GM18507 (cell line): Measurements from ENCODE around the gene ZNF646.
A peak's percentile ranks its signal among the peaks of the same experiment; 100 is the strongest.
"Not testable (repeated sequence)": the region's sequence is repeated elsewhere in the genome, so short reads cannot be mapped to it uniquely, and the experiment has no call there.

Experiments used
- DNase-seq: peaks from one replicate; pipeline ENCODE4 v3.0.0; 2011; ENCODE audit warnings: low read depth; ENCODE audit not compliant: insufficient read length; ENCODE audit errors: extremely low spot score
- FAIRE-seq: peaks from 2 replicates; lab custom pipeline; 2011; peaks lifted over from hg19 to GRCh38; lab: Jason Lieb, UNC

ZNF646 gene

DNA sequence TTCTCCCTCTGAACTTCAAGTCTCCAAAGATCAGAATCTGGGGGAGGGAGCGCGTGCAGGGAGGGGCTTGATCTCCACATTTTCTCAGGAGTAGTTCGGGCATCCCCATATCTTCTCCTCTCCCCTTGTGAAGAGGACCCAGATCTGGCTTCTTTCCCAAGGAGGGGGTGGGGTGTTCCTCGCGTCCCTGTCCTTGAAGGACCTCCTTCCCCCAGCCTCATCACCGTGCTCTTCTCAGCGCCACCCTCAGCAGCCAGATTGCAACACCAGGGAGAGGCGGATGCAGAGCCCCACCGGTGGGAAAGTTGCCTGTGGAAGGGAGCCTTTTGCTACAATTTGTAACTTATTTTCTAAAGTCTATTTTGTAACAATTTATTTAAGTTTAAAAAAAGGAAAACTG lies 8.9 kb downstream of the ZNF646 start:
- FAIRE-seq (no peak), DNase-seq (no peak)

DNA sequence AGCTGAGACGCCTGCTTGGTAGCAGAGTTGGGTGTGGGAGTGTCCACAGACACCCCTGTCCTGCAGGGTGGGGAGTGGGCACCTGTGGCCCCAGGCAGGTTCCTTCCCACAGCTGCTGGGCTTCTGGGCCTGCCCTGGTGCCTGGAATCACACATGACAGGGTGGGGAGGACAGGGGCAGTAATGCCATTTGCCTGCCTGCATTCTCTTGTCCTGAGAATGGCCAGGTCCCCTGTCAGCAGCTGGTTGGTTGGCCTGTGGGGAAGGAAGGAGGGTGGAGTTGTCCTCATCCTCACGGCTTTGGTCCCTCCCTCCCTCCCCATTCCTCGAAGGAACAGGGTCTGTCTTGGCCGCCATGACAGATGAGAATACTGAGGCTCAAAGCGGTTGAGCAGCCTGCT lies 9.3 kb downstream of the ZNF646 start:
- DNase-seq (no peak), FAIRE-seq (no peak)

DNA sequence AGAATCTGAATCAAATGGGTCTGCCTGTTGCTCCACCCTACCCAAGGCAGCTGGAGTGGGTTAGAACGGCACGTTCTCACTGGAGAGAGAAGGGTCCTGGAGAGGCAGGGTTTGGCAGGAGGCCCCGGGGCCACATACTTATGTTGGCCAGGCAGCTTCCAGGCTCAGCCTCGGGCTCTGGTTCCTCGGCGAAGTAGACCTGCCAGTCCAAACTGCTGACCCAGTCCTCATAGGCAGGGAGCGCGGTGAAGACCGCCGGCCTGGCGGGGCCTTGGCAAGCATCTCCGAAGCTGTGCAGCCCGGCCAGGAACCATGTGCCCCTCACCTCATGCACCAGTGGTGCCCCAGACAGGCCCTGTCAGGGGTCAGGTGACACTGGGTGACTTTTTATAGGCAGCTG lies 9.8 kb downstream of the ZNF646 start:
- FAIRE-seq, result no peak

DNA sequence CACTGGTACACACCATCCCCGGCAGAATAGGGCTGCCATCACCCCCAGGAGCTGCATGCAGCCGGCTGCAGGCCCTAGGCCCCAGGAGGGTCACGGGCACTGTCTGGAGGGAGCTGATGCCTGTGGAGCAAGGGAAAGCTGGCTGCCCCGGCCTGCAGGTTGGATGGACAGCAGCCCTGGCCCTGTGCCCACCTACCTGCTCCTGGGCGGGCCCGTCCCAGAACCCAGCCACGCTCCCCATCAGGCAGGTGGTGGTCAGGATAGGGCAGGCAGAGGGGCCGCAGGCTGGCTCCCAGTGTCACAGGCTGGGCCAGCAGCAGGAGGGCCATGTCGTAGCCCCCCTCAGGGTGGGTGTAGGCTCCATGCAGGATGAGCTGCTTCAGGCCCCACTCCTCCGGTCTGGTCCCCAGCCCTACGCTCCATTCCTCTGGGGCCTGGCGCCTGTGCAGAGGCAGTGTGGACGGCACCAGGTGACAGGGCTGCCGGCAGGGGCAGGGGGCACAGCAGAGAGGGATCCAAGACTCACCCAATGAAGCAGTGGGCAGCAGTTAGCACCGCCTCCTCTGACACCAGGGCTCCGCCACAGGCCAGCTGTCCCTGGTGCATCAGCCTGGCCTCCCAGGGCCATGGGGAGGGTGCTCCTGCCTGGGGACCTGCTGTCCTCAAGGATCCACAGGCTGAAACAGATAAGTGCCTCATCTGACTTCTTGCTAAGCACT lies 10.5 kb downstream of the ZNF646 start:
- FAIRE-seq, result no peak
- no peak for DNase-seq

More for the DNA sequence above, 9.8 kb downstream of the ZNF646 start:
- no peak for DNase-seq

DNA sequence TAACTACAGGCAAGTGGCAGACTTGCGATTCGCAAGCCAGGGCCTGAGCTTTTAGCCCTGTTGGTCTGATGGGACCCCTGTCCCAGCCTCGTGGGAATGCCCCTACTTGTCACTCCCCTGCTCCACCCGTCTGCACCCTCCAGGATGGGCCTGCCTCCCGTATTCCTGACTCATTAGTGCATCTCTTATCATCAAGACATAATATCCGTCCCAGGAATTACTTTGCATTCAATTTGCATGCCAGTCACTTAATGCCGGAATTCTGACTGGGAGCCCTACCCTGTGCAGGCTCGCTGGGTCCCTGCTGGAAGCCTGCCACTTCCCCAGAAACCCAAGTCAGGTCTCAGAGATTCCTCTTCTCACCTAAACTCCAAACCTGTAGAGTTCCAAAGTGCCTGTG lies 11.2 kb downstream of the ZNF646 start:
- FAIRE-seq, result no peak
- no peak for DNase-seq

DNA sequence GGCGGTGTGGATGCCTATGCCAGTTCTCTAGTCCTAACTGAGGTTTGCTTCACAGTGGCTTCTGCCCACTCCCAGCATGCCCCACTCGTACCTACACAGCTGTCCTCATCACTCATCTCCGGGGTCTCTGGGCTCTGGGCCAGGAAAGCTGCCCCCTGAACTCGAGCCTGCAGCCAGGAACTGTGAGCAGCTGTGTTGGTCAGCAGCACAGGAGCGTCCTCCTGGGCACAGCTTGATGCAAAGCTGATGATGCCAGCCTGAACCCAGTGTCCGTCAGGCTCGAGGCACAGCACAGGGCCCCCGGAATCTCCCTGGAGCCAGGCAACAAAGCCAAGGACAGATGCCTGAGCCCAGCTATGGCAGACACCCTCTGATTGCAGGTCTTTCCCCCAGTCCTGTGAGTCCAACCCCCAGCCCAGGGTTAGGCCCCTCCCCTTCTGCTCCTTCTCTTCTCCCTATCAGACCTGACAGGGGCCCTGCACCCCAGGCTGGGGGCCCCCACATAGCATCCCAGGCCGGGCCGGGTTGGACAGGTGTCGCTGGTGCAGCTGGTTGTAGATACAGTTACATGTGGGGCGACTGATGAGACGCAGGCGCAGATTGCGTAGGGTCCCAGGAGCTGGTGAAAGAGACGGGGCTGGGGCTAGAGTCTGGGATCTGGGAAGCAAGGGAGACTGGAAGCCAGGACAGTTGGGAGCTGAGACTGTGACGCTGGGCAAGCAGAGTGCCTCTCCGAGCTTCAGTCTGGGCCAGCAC lies 11.8 kb downstream of the ZNF646 start:
- FAIRE-seq, result no peak
- DNase-seq, result no peak

DNA sequence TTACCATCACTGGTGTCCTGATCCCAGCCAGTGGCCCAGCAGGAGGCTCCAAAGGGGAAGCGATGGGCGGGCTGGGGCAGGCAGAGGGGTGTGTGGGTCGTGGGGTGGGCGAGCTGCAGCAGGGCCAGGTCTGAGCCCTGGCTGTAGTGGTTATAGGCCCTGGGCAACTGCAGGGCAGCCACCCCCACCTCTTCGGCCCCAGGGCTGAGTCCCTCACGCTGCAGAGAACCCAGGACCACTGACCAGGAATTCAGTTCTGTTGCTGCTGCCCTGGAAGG lies 12.3 kb downstream of the ZNF646 start:
- FAIRE-seq (no peak), DNase-seq (no peak)

DNA sequence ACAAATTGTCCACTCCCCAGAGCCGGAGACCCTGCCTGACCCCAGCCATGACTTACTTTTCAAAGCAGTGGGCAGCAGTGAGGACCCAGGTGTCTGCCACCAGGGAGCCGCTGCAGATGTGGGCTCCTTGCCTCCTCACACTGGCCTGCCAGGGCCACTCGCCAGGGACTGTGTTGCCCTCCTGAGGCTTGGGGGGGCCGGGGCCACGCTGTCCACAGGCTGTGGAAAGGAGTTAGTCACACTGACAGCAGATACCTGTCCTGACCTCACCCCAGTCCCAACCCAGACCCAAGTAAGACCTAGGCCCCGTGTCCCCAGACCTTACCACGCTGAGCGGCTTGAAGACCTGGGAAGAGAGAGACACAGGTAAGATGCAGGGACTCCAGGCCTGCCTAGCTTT lies 13.3 kb downstream of the ZNF646 start:
- FAIRE-seq (no peak), DNase-seq (no peak)

DNA sequence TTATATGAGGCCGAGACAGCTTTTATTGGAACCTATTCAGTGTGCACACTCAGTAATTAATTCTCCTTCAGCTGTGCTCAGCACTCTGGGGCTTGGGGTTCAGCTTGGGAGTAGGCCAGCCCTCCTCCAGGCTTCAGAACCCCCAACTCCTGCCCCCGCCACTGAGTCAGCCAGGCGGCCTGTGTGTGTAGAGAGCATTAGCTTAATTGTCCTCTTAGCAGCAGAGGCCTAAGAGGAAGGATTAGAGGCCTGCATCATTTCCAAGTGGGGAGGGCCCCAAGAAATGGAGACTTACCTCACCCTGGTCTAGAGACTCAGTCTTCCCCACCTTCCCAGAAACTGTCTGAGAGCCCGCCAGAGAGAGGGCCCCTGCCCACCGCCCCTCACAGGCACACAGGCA lies 13.7 kb downstream of the ZNF646 start:
- FAIRE-seq, result no peak
- no peak for DNase-seq

DNA sequence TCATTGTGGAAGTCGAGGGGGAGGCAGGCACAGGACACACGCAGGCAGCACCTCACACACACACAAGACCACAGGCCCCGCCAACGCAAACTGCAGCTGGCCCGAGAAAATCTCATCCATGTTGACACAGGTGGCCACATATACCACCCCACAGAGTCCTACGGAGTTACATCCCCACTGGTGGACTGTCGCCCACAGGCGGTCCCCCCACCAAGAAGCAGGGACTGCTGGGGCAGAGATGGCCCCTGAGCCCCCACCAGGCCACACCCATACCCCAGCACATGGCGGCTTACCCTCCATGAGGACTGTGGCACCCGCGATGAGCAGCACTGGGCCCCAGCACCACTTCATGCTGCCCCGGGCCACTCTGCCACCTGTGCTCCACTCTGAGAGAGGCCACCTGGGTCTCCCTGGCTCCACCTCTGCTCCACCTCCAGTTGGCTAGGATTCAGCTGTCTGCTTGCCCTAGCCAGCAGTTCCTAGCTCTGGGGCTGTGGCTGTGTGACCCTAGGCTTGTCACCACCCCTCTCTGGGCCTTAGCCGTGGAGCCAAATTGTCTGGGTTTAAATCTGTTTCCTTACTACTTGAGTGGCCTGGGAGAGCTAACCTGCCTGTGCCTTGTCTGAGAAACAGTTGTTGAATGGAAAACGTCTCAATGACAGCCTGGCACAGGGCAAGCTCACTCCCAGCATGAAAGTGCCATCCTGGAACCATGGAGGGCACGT lies 14.4 kb downstream of the ZNF646 start, which contains the start of gene PRSS53:
PRSS53 (minus strand) TSS at position 485 of the 725 bp plus-strand sequence; CDS start at position 351, 134 bp downstream.
- DNase-seq (no peak), FAIRE-seq (no peak)

DNA sequence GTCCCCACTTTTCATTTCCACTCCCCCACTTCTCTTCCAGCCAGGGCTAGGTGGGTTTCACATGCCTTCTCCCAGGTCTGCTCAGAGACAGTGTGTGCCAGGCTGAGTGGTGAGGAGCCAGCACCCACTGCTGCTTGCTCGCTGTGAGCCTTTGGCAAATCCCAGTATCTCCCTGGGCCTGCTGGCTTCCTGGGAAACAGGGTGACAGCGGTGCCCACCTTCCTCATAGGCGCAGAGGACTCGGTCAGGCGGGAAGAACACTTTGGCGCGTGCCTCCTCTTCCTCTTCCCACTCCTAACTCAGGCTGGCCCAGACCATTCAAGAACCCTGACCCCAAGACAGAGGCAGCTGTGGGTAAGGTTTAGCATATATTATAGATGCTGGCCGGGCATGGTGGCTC lies 15.0 kb downstream of the ZNF646 start:
- FAIRE-seq, result no peak
- DNase-seq, result no peak

DNA sequence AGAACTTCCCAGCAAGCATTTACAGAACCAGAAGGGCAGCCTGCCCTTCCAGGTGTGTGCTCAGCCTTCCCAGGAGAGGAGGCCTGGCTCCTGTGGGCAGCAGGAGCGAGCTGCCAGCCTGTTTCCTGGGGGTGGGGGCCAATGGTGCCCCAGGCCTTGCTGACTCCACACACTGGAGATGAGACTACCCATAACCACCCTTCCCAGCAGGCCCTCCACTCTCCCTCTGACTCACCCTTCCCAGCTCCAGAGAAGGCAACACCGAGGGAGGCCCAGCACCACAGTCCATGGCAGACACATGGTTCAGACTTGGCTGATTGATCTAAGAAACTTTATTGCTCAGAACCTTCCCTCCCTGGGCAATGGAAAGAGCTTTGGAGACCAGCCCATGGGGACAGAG lies 16.3 kb downstream of the ZNF646 start:
- no peak for FAIRE-seq

DNA sequence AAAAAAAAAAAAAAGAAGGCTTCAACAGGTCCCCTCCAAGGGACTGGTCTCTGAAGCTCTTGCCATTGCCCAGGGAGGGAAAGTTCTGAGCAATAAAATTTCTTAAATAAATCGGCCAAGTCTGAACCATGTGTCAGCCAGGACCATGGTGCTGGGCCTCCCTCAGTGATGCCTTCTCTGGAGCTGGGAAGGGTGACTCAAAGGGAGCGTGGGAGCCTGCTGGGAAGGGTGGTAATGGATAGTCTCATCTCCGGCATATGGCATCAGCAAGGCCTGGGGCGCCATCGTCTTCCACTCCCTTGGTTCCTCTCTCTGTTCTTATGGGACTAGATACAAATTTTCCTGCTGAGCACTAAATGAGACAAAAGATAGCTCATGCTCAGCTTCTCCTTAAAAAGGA lies 18.1 kb downstream of the ZNF646 start:
- FAIRE-seq (no peak), DNase-seq (no peak)

More for the DNA sequence above, 16.3 kb downstream of the ZNF646 start:
- no peak for DNase-seq

DNA sequence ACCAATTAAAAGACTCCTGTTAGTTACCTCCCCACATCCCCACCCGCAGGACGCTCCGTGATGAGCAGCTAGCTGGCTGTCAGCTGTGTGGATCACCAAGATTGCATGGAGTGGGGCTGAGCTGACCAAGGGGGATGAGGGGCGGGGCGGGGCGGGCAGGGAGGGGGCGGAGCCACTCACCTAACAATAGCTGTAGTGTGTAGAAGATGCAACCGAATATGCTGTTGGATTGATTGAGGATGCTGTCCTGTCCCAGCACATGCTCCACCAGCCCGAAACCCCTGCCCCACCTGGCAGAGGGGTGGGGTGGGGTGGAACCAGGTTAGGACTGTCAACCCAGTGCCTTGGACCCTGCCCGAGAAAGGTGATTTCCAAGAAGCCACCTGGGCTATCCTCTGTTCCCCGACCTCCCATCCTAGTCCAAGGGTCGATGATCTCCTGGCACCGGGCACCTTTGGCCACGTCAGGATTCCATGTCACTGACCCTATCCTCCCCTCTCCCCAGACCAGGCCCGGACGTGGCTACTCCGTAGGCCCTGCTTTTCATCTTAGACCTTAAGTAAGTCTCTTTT lies 19.0 kb downstream of the ZNF646 start:
- no peak for FAIRE-seq
- no peak for DNase-seq

DNA sequence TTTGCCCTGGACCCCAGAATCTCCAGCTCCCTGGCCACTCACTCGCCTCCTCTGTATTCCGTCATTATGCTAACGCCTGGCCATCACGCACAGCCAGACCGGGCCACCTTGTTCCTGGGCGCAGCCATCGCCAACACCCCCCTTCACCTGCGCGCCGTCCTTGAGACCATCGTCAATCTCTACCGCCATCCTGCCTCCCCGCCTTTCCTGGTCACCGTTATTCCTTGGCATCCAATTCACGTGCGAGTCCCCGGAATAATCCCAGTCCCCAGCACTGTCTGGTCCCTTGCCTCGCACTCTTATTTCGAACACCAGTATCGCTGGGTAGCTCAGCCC lies 19.8 kb downstream of the ZNF646 start:
- DNase-seq, result no peak
- no peak for FAIRE-seq

DNA sequence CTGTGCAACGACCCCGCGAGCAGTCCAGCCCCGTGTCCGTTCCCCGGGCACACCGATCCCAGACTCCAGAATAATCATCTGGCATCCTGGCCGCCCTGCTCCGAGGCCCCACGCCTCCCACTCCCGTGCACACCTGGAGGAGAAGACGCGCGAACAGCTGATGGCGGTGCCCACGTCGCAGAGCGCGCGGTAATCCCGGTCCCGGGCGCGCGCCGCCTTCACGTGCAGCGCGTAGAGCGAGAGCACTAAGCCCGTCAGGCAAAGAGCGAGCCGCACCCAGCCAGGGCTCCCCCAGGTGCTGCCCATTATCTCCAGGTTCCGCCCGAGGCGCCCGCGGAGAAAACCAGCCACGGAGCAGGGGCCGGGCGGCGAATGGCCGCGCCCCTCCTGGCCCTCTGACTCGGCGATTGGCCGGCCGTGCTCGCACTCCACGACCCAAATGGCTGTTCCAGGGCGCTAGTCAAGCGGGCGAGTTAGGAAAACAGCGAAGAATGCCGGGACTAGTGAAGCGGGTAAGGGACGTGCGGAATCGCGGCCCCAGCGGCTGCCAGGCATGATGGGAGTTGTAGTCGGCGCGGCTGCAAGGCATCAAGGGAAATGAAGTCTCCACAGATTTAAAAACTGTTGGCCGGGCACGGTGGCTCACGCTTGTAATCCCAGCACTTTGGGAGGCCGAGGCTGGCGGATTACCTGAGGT lies 20.4 kb downstream of the ZNF646 start, which contains the start of gene VKORC1:
VKORC1 (minus strand) TSS at position 374 of the 697 bp plus-strand sequence; CDS start at position 306, 68 bp downstream.
- FAIRE-seq, result peak; percentile 92

DNA sequence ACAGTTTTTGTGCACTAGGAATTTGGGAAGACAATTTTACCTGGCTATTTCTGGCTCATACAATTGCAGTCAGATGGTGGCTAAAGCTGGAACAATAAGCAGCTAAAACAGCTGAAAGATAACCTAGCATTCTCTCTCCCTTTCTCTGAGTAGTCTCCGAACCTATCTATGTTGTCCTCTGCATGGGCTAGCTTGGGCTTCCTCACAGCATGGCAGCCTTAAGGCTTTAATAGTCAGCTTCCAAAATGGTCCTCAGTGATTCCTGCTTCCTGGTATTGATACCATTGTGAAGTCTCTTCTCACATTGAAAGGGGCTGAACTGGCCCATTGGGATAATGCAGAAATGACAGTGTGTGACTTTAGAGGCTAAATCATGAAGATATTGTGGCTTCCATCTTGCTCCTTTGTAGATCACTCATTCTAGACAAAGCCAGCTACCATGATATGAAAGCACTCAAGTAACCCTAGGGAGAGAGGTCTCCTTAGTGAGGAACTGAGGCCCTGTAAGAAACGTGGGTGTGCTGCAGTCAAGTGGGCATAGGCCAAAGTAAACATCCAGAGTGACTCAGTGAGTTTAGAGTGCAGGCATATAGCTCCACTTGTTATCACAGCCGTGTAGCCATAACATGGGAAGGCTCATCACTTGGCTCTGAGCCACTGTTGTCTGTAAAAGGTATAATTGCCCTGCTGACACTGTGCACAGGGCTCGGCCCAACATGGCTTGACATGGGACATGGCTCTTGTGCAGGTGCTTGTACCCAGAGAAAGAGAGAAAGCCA lies 25.8 kb downstream of the ZNF646 start:
- DNase-seq (no peak), FAIRE-seq (no peak)

More for the DNA sequence above, 20.4 kb downstream of the ZNF646 start, which contains the start of gene VKORC1:
- peak; percentile 78 for DNase-seq

DNA sequence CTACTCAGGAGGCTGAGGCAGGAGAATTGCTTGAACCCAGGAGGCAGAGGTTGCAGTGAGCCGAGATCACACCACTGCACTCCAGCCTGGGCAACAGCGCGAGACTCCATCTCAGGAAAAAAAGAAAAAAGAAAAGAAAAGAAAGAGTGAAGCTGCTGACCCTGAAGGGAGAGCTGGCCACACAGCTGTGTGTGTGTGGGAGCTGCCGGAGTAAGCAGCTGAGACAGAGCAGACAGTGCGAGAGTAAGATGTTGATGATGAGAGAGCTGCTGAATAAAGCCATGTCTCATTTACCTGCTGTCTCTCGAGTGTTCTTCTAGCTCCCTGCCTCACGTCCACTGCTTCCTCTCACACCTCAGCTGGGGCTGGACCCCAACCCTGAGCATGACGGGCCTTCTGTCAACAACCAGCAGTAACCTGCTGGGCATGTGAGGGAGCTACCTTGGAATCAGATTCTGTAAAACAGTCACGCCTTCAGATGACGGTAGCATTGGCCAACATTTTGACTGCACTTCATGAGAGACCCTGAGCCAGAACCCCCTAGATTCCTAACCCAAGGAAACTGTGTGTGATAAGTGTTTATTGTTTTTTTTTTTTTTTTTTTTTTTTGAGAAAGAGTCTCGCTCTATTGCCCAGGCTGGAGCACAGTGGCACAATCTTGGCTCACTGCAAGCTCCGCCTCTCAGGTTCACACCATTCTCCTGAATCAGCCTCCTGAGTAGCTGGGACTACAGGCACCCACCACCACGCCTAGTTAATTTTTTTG lies 26.8 kb downstream of the ZNF646 start:
- FAIRE-seq, result not testable (repeated sequence)

More for the DNA sequence above, 26.8 kb downstream of the ZNF646 start:
- not testable (repeated sequence) for DNase-seq
